OCI-LY1 (cell line): ENCODE results near the gene NUP153.

Experiments used
- CTCF ChIP-seq: fragments of 200-600 bp; sonication (generic), shearing (Covaris generic); IDR thresholded peaks from 2 replicates; pipeline ENCODE4 v1.5.1; 2017; ENCODE audit warnings: mild to moderate bottlenecking, antibody characterized with exemption, low read length, moderate library complexity, mixed read lengths
- EZH2 ChIP-seq: fragments of 200-600 bp; sonication (generic), shearing (Covaris generic); IDR thresholded peaks from 2 replicates; pipeline ENCODE4 v1.8.0; 2017; ENCODE audit warnings: borderline replicate concordance, mixed run types, mild to moderate bottlenecking, antibody characterized with exemption, low read length, moderate library complexity, mixed read lengths

- TF ChIP-seq CTCF (no peak), EZH2 (no peak)
Measured at GRCh38 chr6:17744019-17744756, 37.5 kb upstream of the NUP153 start.
